Brain microvascular endothelial cell (primary cell): ENCODE measurements around the gene NFIC.

Source experiments
- DNase-seq: peaks from one replicate; pipeline ENCODE4 v3.0.0-alpha.2; 2020
- H3K27ac ChIP-seq: fragments of 250-450 bp; sonication (Bioruptor Pico); 2 replicates; pipeline ENCODE4 v1.5.1; 2020; ENCODE audit warnings: mild to moderate bottlenecking, moderate library complexity
- H3K27me3 ChIP-seq: fragments of 250-450 bp; sonication (Bioruptor Pico); replicated peaks from 2 replicates; pipeline ENCODE4 v1.5.1; 2020; ENCODE audit warnings: mild to moderate bottlenecking
- H3K36me3 ChIP-seq: fragments of 250-450 bp; sonication (Bioruptor Pico); replicated peaks from 2 replicates; pipeline ENCODE4 v1.5.1; 2020; ENCODE audit warnings: mild to moderate bottlenecking
- H3K4me3 ChIP-seq: 2 replicates; pipeline ENCODE4 v1.5.1; 2011; ENCODE audit warnings: low read depth, mild to moderate bottlenecking, control low read depth, low read length, moderate library complexity
- CTCF ChIP-seq: IDR thresholded peaks from 2 replicates; pipeline ENCODE4 v1.5.1; 2011; ENCODE audit warnings: low read depth, mild to moderate bottlenecking, moderate library complexity, low read length, control low read depth, inconsistent platforms; ENCODE audit errors: missing control alignments
- in situ Hi-C: cut with HindIII; loops from 2 replicates; pipeline ENCODE4 v1.10.0; 2017; ENCODE audit warnings: low sequenced_read_pairs, low pct_ligation_motif_present

NFIC gene

GRCh38 chr19:3431760-3432397, 65.5 kb downstream of the NFIC start:
- H3K27me3 ChIP-seq, result no peaks in the 10 kb centered on the region
- H3K4me3 ChIP-seq, result no peak overlapping the region
- peaks cover 39% of the 10 kb centered on the region for H3K36me3 ChIP-seq
- no peak for TF ChIP-seq CTCF
- DNase-seq, result no peak
- H3K27ac ChIP-seq, result no peak overlapping the region
- in situ Hi-C loops, result no loop called here

GRCh38 chr19:3433313-3433712, 66.9 kb downstream of the NFIC start:
- in situ Hi-C loops, result no loop called here
- Histone ChIP-seq H3K4me3 (no peak overlapping the region), H3K27me3 (no peaks in the 10 kb centered on the region), H3K36me3 (peaks cover 39% of the 10 kb centered on the region), H3K27ac (no peak overlapping the region)
- DNase-seq, result no peak
- no peak for TF ChIP-seq CTCF

GRCh38 chr19:3433805-3434540, 67.6 kb downstream of the NFIC start:
- H3K36me3 ChIP-seq, result peaks cover 44% of the 10 kb centered on the region
- H3K27ac ChIP-seq, result no peak overlapping the region
- no peak for DNase-seq
- in situ Hi-C loops, result no loop called here
- H3K27me3 ChIP-seq, result no peaks in the 10 kb centered on the region
- TF ChIP-seq CTCF, result no peak
- no peak overlapping the region for H3K4me3 ChIP-seq

- in situ Hi-C loops, result no loop called here
- peak; percentile 92 for DNase-seq
- no peak for TF ChIP-seq CTCF
- Histone ChIP-seq H3K27ac (peak overlapping the region; percentile 70), H3K4me3 (peak overlapping the region; percentile 63), H3K36me3 (peaks cover 44% of the 10 kb centered on the region), H3K27me3 (no peaks in the 10 kb centered on the region)
These were observed 68.5 kb downstream of the NFIC start for GRCh38 chr19:3434630-3435553.

- TF ChIP-seq CTCF, result peak; percentile 61
- Histone ChIP-seq H3K27ac (no peak overlapping the region), H3K36me3 (peaks cover 30% of the 10 kb centered on the region), H3K27me3 (no peaks in the 10 kb centered on the region), H3K4me3 (no peak overlapping the region)
- no peak for DNase-seq
- in situ Hi-C loops, result no loop called here
These were observed 73.7 kb downstream of the NFIC start for GRCh38 chr19:3440082-3440481.
